ENCODE measurements around the gene ABCC12. TPM values are rescaled to one million over a fixed set of nuclear protein-coding genes. Genes with fewer than 3 reads are reported as not detected.

The ABCC12 gene
- total RNA-seq, 4 donors from 2014 or later: 0.13 TPM; not detected in 3

- intact Hi-C loops (cut with DNase I): no loop called here
- H3K4me1 ChIP-seq: peaks cover 0 to 6% of the 10 kb centered on the region in 2 donors
- H3K4me3 ChIP-seq (replicated peaks in 1 of 3): no peak overlapping the region
- no peaks in the 10 kb centered on the region for H3K36me3 ChIP-seq
- 74 to 79% methylated on average over 7 of the region's 7 CpGs for WGBS, 2 donors
- no peaks in the 10 kb centered on the region for H3K9me3 ChIP-seq
- H3K27me3 ChIP-seq: no peaks in the 10 kb centered on the region
- no peak for DNase-seq
- H3K27ac ChIP-seq: no peak overlapping the region
- TF ChIP-seq POLR2A (IDR thresholded peaks at IDR 0.05): no peak
- TF ChIP-seq, protein P1, sequence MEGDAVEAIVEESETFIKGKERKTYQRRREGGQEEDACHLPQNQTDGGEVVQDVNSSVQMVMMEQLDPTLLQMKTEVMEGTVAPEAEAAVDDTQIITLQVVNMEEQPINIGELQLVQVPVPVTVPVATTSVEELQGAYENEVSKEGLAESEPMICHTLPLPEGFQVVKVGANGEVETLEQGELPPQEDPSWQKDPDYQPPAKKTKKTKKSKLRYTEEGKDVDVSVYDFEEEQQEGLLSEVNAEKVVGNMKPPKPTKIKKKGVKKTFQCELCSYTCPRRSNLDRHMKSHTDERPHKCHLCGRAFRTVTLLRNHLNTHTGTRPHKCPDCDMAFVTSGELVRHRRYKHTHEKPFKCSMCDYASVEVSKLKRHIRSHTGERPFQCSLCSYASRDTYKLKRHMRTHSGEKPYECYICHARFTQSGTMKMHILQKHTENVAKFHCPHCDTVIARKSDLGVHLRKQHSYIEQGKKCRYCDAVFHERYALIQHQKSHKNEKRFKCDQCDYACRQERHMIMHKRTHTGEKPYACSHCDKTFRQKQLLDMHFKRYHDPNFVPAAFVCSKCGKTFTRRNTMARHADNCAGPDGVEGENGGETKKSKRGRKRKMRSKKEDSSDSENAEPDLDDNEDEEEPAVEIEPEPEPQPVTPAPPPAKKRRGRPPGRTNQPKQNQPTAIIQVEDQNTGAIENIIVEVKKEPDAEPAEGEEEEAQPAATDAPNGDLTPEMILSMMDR (IDR thresholded peaks at IDR 0.05): no peak
Measured at GRCh38 chr16:48110000-48110399, 45.8 kb downstream of the ABCC12 start.

- H3K4me3 ChIP-seq (replicated peaks in 1 of 3): no peak overlapping the region
- H3K4me1 ChIP-seq: peaks cover 0 to 6% of the 10 kb centered on the region in 2 donors
- no peak for TF ChIP-seq POLR2A (IDR thresholded peaks at IDR 0.05)
- TF ChIP-seq, protein P1 (IDR thresholded peaks at IDR 0.05): no peak
- no peak overlapping the region for H3K27ac ChIP-seq
- no peaks in the 10 kb centered on the region for H3K9me3 ChIP-seq
- no peak for DNase-seq
- no peaks in the 10 kb centered on the region for H3K36me3 ChIP-seq
- no peaks in the 10 kb centered on the region for H3K27me3 ChIP-seq
- intact Hi-C loops (cut with DNase I): no loop called here
- WGBS, 2 donors: 59 to 75% methylated on average over 9 of the region's 9 CpGs
Measured at GRCh38 chr16:48109475-48109874, 46.3 kb downstream of the ABCC12 start.

GRCh38 chr16:48106446-48106845 is 49.3 kb downstream of the ABCC12 start:
- Histone ChIP-seq H3K27ac (no peak overlapping the region), H3K4me1 (peaks cover 7 to 10% of the 10 kb centered on the region in 2 donors), H3K27me3 (no peaks in the 10 kb centered on the region), H3K4me3 (replicated peaks in 1 of 3) (no peak overlapping the region), H3K9me3 (no peaks in the 10 kb centered on the region), H3K36me3 (no peaks in the 10 kb centered on the region)
- DNase-seq: no peak
- no peak for TF ChIP-seq POLR2A (IDR thresholded peaks at IDR 0.05)
- TF ChIP-seq, protein P1 (IDR thresholded peaks at IDR 0.05): no peak
- WGBS, 2 donors: 71 to 77% methylated on average over 1 to 3 of the region's 3 CpGs
- intact Hi-C loops (cut with DNase I): no loop called here

Other genes starting within 250 kb of the ABCC12 start
- 100 to 1,000 TPM; 108 to 124 (median 116) TPM for gene LONP2, start 88.3 kb upstream of the ABCC12 start, total RNA-seq
- under 1 TPM in 1 of 4 donors, not detected in 3; 0.27 TPM for gene ABCC11, start 91.5 kb upstream of the ABCC12 start, total RNA-seq
- 10 to 100 TPM; 23.9 to 45.8 (median 34.4) TPM for gene SIAH1, start 229.4 kb upstream of the ABCC12 start, total RNA-seq